IMR-90 (cell line): ENCODE measurements around the gene ART4. TPM values are rescaled to one million over a fixed set of nuclear protein-coding genes. Genes with fewer than 3 reads are reported as not detected.

Source experiments
- ATAC-seq: fragments of 200-7000 bp; cut with Tn5 transposase; 2 replicates; pipeline ENCODE4 v1.9.1; 2020; ENCODE audit warnings: low read depth, mild to moderate bottlenecking, moderate library complexity
- BruUV-seq: library from RNA; stranded (reverse); fragments of 400-500 nt; replicated peaks from 2 replicates; lab custom pipeline; 2021; lab: Mats Ljungman, UMichigan
- CTCF ChIA-PET: fragments of 300-600 bp; formaldehyde crosslinking; extraction: SDS; loops from one replicate; lab custom pipeline; 2021; ENCODE audit warnings: antibody characterized with exemption; lab: Yijun Ruan, JAX
- POLR2A ChIA-PET: fragments of 300-600 bp; sonication (Branson Sonifier 250); formaldehyde crosslinking; loops from one replicate; lab custom pipeline; 2022; ENCODE audit warnings: antibody characterized with exemption; ENCODE audit not compliant: unreplicated experiment; lab: Charles Lee
- DNase-seq: peaks from one replicate; pipeline ENCODE4 v3.0.0; 2013
- H2AFZ ChIP-seq: replicated peaks from 2 replicates; pipeline ENCODE3; 2013; ENCODE audit warnings: low read length, mild to moderate bottlenecking; ENCODE audit not compliant: poor library complexity
- H2AK5ac ChIP-seq: 2 replicates; pipeline ENCODE4 v1.6.1; 2013; ENCODE audit warnings: low read depth, low read length, inconsistent platforms
- H2AK9ac ChIP-seq: replicated peaks from 2 replicates; pipeline ENCODE3; 2013; ENCODE audit warnings: mild to moderate bottlenecking, low read depth, low read length, moderate library complexity; ENCODE audit not compliant: poor library complexity
- H2BK120ac ChIP-seq: 2 replicates; pipeline ENCODE4 v1.6.1; 2013; ENCODE audit warnings: low read depth, low read length, inconsistent platforms
- H2BK15ac ChIP-seq: 3 replicates; pipeline ENCODE4 v1.6.1; 2013; ENCODE audit warnings: low read depth, low read length, inconsistent platforms
- H2BK20ac ChIP-seq: 2 replicates; pipeline ENCODE4 v1.6.1; 2013; ENCODE audit warnings: low read depth, mild to moderate bottlenecking, inconsistent platforms, low read length, moderate library complexity
- H2BK5ac ChIP-seq: 2 replicates; pipeline ENCODE4 v1.6.1; 2013; ENCODE audit warnings: mild to moderate bottlenecking, low read depth, low read length, inconsistent platforms; ENCODE audit not compliant: poor library complexity, severe bottlenecking
- H3K14ac ChIP-seq: replicated peaks from 2 replicates; pipeline ENCODE4 v1.6.1; 2013; ENCODE audit warnings: low read depth, low read length, inconsistent platforms
- H3K18ac ChIP-seq: 2 replicates; pipeline ENCODE4 v1.6.1; 2013; ENCODE audit warnings: low read depth, low read length, control low read depth
- H3K23ac ChIP-seq: 2 replicates; pipeline ENCODE4 v1.6.1; 2013; ENCODE audit warnings: low read depth, low read length, inconsistent platforms
- H3K27ac ChIP-seq: 2 replicates; pipeline ENCODE4 v1.5.1; 2013; ENCODE audit warnings: mild to moderate bottlenecking, control low read depth, low read length; ENCODE audit not compliant: insufficient read depth
- H3K27me3 ChIP-seq: 2 replicates; pipeline ENCODE4 v1.6.1; 2013; ENCODE audit warnings: low read length; ENCODE audit not compliant: control insufficient read depth, insufficient read depth
- H3K36me3 ChIP-seq: 2 replicates; pipeline ENCODE4 v1.6.1; 2013; ENCODE audit warnings: low read length, mixed read lengths; ENCODE audit not compliant: control insufficient read depth, insufficient read depth
- H3K4ac ChIP-seq: 2 replicates; pipeline ENCODE4 v1.6.1; 2013; ENCODE audit warnings: low read depth, low read length, inconsistent platforms
- H3K4me1 ChIP-seq: 2 replicates; pipeline ENCODE4 v1.6.1; 2013; ENCODE audit warnings: low read length, mixed read lengths; ENCODE audit not compliant: control insufficient read depth, insufficient read depth
- H3K4me2 ChIP-seq: 2 replicates; pipeline ENCODE4 v1.6.1; 2013; ENCODE audit warnings: low read depth, mild to moderate bottlenecking, control low read depth, low read length, moderate library complexity
- H3K4me3 ChIP-seq: 2 replicates; pipeline ENCODE4 v1.5.1; 2013; ENCODE audit warnings: low read depth, mild to moderate bottlenecking, control low read depth, low read length, moderate library complexity; ENCODE audit not compliant: insufficient read depth
- H3K56ac ChIP-seq: 2 replicates; pipeline ENCODE4 v1.6.1; 2013; ENCODE audit warnings: low read length, inconsistent platforms; ENCODE audit not compliant: insufficient read depth; ENCODE audit errors: extremely low read depth
- H3K79me1 ChIP-seq, 2 experiments: 2 replicates each; pipeline ENCODE4 v1.6.1; 2013; ENCODE audit warnings: low read length in 2 of 2, inconsistent platforms in 1 of 2, low read depth in 1 of 2
- H3K9ac ChIP-seq: 2 replicates; pipeline ENCODE4 v1.6.1; 2013; ENCODE audit warnings: low read depth, low read length, control low read depth
- H3K9me1 ChIP-seq: 2 replicates; pipeline ENCODE4 v1.6.1; 2013; ENCODE audit warnings: low read length, inconsistent platforms; ENCODE audit not compliant: insufficient read depth
- H3K9me3 ChIP-seq: 2 replicates; pipeline ENCODE4 v1.6.1; 2013; ENCODE audit warnings: low read length; ENCODE audit not compliant: control insufficient read depth, insufficient read depth
- H4K20me1 ChIP-seq: 2 replicates; pipeline ENCODE4 v1.6.1; 2013; ENCODE audit warnings: low read length, inconsistent platforms; ENCODE audit not compliant: insufficient read depth
- H4K5ac ChIP-seq: 2 replicates; pipeline ENCODE4 v1.6.1; 2013; ENCODE audit warnings: mild to moderate bottlenecking, low read depth, low read length, control low read depth
- H4K8ac ChIP-seq, 2 experiments: 2 replicates each; pipeline ENCODE4 v1.6.1; 2013; ENCODE audit warnings: low read depth in 2 of 2, low read length in 2 of 2, control low read depth in 1 of 2, inconsistent platforms in 1 of 2
- H4K91ac ChIP-seq: 2 replicates; pipeline ENCODE4 v1.6.1; 2013; ENCODE audit warnings: low read depth, low read length, inconsistent platforms; ENCODE audit not compliant: insufficient read depth
- BHLHE40 ChIP-seq: fragments of 150-350 bp; IDR thresholded peaks from 2 replicates; pipeline ENCODE4 v1.6.1; 2016; ENCODE audit warnings: mild to moderate bottlenecking, low read depth, low read length
- CEBPB ChIP-seq: IDR thresholded peaks from 2 replicates; pipeline ENCODE4 v1.6.1; 2012; ENCODE audit warnings: low read depth, low read length, improper control_type of control experiment
- CHD1 ChIP-seq: IDR thresholded peaks from 2 replicates; pipeline ENCODE4 v1.6.1; 2012; ENCODE audit warnings: low read depth, low read length, improper control_type of control experiment
- CTCF ChIP-seq: conservative IDR thresholded peaks from 2 replicates; pipeline ENCODE4 v1.5.1; 2012; ENCODE audit warnings: mild to moderate bottlenecking, low read depth, low read length, improper control_type of control experiment
- ELK1 ChIP-seq: fragments of 150-350 bp; IDR thresholded peaks from 2 replicates; pipeline ENCODE4 v1.6.1; 2016; ENCODE audit warnings: low read depth, mild to moderate bottlenecking, low read length, moderate library complexity, borderline replicate concordance
- FOS ChIP-seq: fragments of 150-350 bp; IDR thresholded peaks from 2 replicates; pipeline ENCODE4 v1.6.1; 2016; ENCODE audit warnings: low read depth, low read length
- MAFK ChIP-seq: IDR thresholded peaks from 2 replicates; pipeline ENCODE4 v1.6.1; 2012; ENCODE audit warnings: low read depth, low read length, improper control_type of control experiment
- MXI1 ChIP-seq: IDR thresholded peaks from 2 replicates; pipeline ENCODE4 v1.6.1; 2012; ENCODE audit warnings: low read depth, mild to moderate bottlenecking, low read length, moderate library complexity, borderline replicate concordance
- NFE2L2 ChIP-seq: fragments of 150-350 bp; IDR thresholded peaks from 2 replicates; pipeline ENCODE4 v1.6.1; 2016; ENCODE audit warnings: low read depth, mild to moderate bottlenecking, low read length
- POLR2A ChIP-seq: IDR thresholded peaks from 2 replicates; pipeline ENCODE4 v1.6.1; 2012; ENCODE audit warnings: mild to moderate bottlenecking, low read depth, low read length
- RAD21 ChIP-seq: IDR thresholded peaks from 2 replicates; pipeline ENCODE4 v1.6.1; 2012; ENCODE audit warnings: low read length, improper control_type of control experiment
- RCOR1 ChIP-seq: IDR thresholded peaks from 2 replicates; pipeline ENCODE4 v1.6.1; 2012; ENCODE audit warnings: mild to moderate bottlenecking, low read length, improper control_type of control experiment; ENCODE audit not compliant: insufficient replicate concordance
- RFX5 ChIP-seq: IDR thresholded peaks from 2 replicates; pipeline ENCODE4 v1.8.0; 2012; ENCODE audit warnings: low read depth, mild to moderate bottlenecking, low read length, moderate library complexity
- SMC3 ChIP-seq: fragments of 150-350 bp; IDR thresholded peaks from 2 replicates; pipeline ENCODE4 v1.6.1; 2016; ENCODE audit warnings: low read depth, mild to moderate bottlenecking, antibody characterized with exemption, low read length, moderate library complexity
- USF2 ChIP-seq: fragments of 150-350 bp; IDR thresholded peaks from 2 replicates; pipeline ENCODE4 v1.6.1; 2017; ENCODE audit warnings: mild to moderate bottlenecking, antibody characterized with exemption, low read length, low read depth
- WGBS, 2 experiments: methylation state at CpG; one replicate each; pipeline versions ENCODE4 v1.1.5 to v1.1.7; 2013; ENCODE audit warnings: missing lambda C conversion rate in 2 of 2; ENCODE audit not compliant: insufficient read length in 1 of 2; ENCODE audit errors: extremely low coverage in 2 of 2; 5-methylcytosine and 5-hydroxymethylcytosine counted together
- dilution Hi-C: fragments of 300-500 bp; cut with HindIII; formaldehyde crosslinking; loops from one replicate; pipeline ENCODE4 v1.14.3; 2018; ENCODE audit warnings: low sequenced_read_pairs; ENCODE audit not compliant: unreplicated experiment
- in situ Hi-C: fragments of 300-500 bp; cut with MboI; formaldehyde crosslinking; loops from 3 replicates; pipeline ENCODE4 v1.14.3; 2019; ENCODE audit warnings: low sequenced_read_pairs, inconsistent platforms, mixed read lengths
- intact Hi-C: fragments of 100-400 bp; cut with micrococcal nuclease; formaldehyde crosslinking; loops from 2 replicates; pipeline ENCODE4 v1.10.0; 2022
- polyA plus RNA-seq, 3 experiments: library from polyadenylated mRNA; depleted of rRNA; stranded (reverse); fragments of >200 nt; gene quantifications; 2 replicates each; pipeline ENCODE4 v1.2.3, GENCODE V29; 2012; ENCODE audit warnings: low replicate concordance in 1 of 3
- total RNA-seq: library from RNA; depleted of rRNA; stranded (reverse); fragments of >200 nt; gene quantifications from 2 replicates; pipeline ENCODE4 v1.2.3, GENCODE V29; 2012

ART4 gene
- total and polyA plus RNA-seq, 2 of the 4 experiments (the other 2 are of a cell fraction) = not detected

GRCh38 chr12:14880890-14881453 lies 37.6 kb upstream of the ART4 start:
- Histone ChIP-seq H4K20me1 (no peaks in the 10 kb centered on the region), H3K4me1 (peaks cover 7% of the 10 kb centered on the region; the same call in 1 of the 2 replicates), H3K4ac (no peak overlapping the region), H3K27ac (no peak overlapping the region), H3K27me3 (peaks cover under 1% of the 10 kb centered on the region; the same call in 1 of the 2 replicates), H2BK15ac (no peak overlapping the region), H3K9ac (no peak overlapping the region), H2BK20ac (no peak overlapping the region), H3K56ac (no peak overlapping the region), H3K4me3 (no peak overlapping the region), H2AFZ (no peak overlapping the region), H3K4me2 (no peak overlapping the region), H3K79me1 (no peaks in the 10 kb centered on the region), H3K9me3 (no peaks in the 10 kb centered on the region), H3K23ac (no peak overlapping the region), H3K36me3 (no peaks in the 10 kb centered on the region), H4K5ac (no peak overlapping the region), H3K9me1 (no peaks in the 10 kb centered on the region), H2BK5ac (no peak overlapping the region), H3K18ac (no peak overlapping the region), H2BK120ac (no peak overlapping the region), H4K91ac (no peak overlapping the region), H2AK5ac (no peak overlapping the region), H4K8ac (no peak overlapping the region), H2AK9ac (no peak overlapping the region), H3K14ac (no peak overlapping the region)
- intact Hi-C loops = no loop called here
- ChIA-PET POLR2A (no interaction called here), CTCF (no interaction called here)
- no TSS peak for BruUV-seq
- TF ChIP-seq MAFK (no peak), CTCF (no peak), NFE2L2 (no peak), SMC3 (no peak), USF2 (no peak), RAD21 (no peak), FOS (no peak), CEBPB (no peak), POLR2A (no peak), ELK1 (no peak), RFX5 (no peak), BHLHE40 (no peak), MXI1 (no peak), CHD1 (no peak), RCOR1 (no peak)
- dilution Hi-C loops = no loop called here
- DNase-seq (no peak), ATAC-seq (no peak)
- in situ Hi-C loops = no loop called here
- WGBS, 2 experiments = no CpG with 5 or more reads among the region's 6 CpGs
